Mesenchymal stem cell (in vitro differentiated cells and primary cell): ENCODE results near the gene FAM163A.

Source experiments
- DNase-seq: peaks from one replicate; pipeline ENCODE4 v3.0.0-alpha.2; 2013
- H2AFZ ChIP-seq: one replicate; pipeline ENCODE4 v1.6.1; 2013; ENCODE audit warnings: low read depth, mild to moderate bottlenecking, control low read depth, inconsistent platforms, low read length, moderate library complexity
- H2AK5ac ChIP-seq: 2 replicates; pipeline ENCODE4 v1.6.1; 2013; ENCODE audit warnings: low read length, moderate library complexity, mild to moderate bottlenecking, inconsistent platforms; ENCODE audit not compliant: severe bottlenecking
- H2BK120ac ChIP-seq: one replicate; pipeline ENCODE4 v1.6.1; 2013; ENCODE audit warnings: low read depth, mild to moderate bottlenecking, inconsistent platforms, low read length, moderate library complexity
- H2BK12ac ChIP-seq, 2 experiments: one replicate each; pipeline ENCODE4 v1.6.1; 2013; ENCODE audit warnings: inconsistent platforms in 2 of 2, low read length in 2 of 2, mild to moderate bottlenecking in 2 of 2, moderate library complexity in 2 of 2, control low read depth in 1 of 2
- H2BK15ac ChIP-seq: one replicate; pipeline ENCODE4 v1.6.1; 2013; ENCODE audit warnings: mild to moderate bottlenecking, low read depth, inconsistent platforms; ENCODE audit not compliant: poor library complexity, severe bottlenecking
- H2BK5ac ChIP-seq: 2 replicates; pipeline ENCODE4 v1.6.1; 2013; ENCODE audit warnings: low read depth, mild to moderate bottlenecking, low read length, control low read depth, inconsistent platforms; ENCODE audit not compliant: poor library complexity, severe bottlenecking
- H3K14ac ChIP-seq, 2 experiments: one replicate each; pipeline ENCODE4 v1.6.1; 2013; ENCODE audit warnings: inconsistent platforms in 2 of 2, low read length in 2 of 2, control low read depth in 1 of 2, mild to moderate bottlenecking in 1 of 2, moderate library complexity in 1 of 2
- H3K18ac ChIP-seq, 2 experiments: one replicate each; pipeline ENCODE4 v1.6.1; 2013; ENCODE audit warnings: inconsistent platforms in 2 of 2, low read length in 2 of 2, control low read depth in 1 of 2, low read depth in 1 of 2, mild to moderate bottlenecking in 1 of 2
- H3K23ac ChIP-seq, 2 experiments: one replicate each; pipeline ENCODE4 v1.6.1; 2013; ENCODE audit warnings: inconsistent platforms in 2 of 2, low read length in 2 of 2, mild to moderate bottlenecking in 2 of 2, moderate library complexity in 2 of 2, control low read depth in 1 of 2
- H3K27ac ChIP-seq: 2 replicates; pipeline ENCODE4 v1.5.1; 2013; ENCODE audit warnings: mild to moderate bottlenecking, moderate library complexity, low read length, control low read depth, inconsistent platforms; ENCODE audit not compliant: poor library complexity, severe bottlenecking
- H3K27me3 ChIP-seq, 2 experiments: 2 replicates each; pipeline versions ENCODE4 v1.6.1 to v1.7.0; 2013; ENCODE audit warnings: low read length in 2 of 2, mild to moderate bottlenecking in 2 of 2, moderate library complexity in 2 of 2, control low read depth in 1 of 2, inconsistent platforms in 1 of 2; ENCODE audit not compliant: control insufficient read depth in 1 of 2, insufficient read depth in 1 of 2
- H3K36me3 ChIP-seq, 2 experiments: 2 replicates each; pipeline versions ENCODE4 v1.6.1 to v1.7.0; 2013; ENCODE audit warnings: low read length in 2 of 2, control low read depth in 1 of 2, inconsistent platforms in 1 of 2, low read depth in 1 of 2, mild to moderate bottlenecking in 1 of 2; ENCODE audit not compliant: insufficient read depth in 2 of 2, control insufficient read depth in 1 of 2
- H3K4ac ChIP-seq, 2 experiments: one replicate each; pipeline ENCODE4 v1.6.1; 2013; ENCODE audit warnings: inconsistent platforms in 2 of 2, low read length in 2 of 2, mild to moderate bottlenecking in 2 of 2, moderate library complexity in 2 of 2, control low read depth in 1 of 2, low read depth in 1 of 2
- H3K4me1 ChIP-seq: 2 replicates; pipeline ENCODE4 v1.6.1; 2013; ENCODE audit warnings: low read depth, low read length, control low read depth; ENCODE audit not compliant: control insufficient read depth, insufficient read depth
- H3K4me2 ChIP-seq: 2 replicates; pipeline ENCODE4 v1.6.1; 2013; ENCODE audit warnings: low read length, mild to moderate bottlenecking, inconsistent platforms; ENCODE audit not compliant: poor library complexity, severe bottlenecking
- H3K4me3 ChIP-seq, 2 experiments: 2 replicates each; pipeline versions ENCODE4 v1.5.1 to v1.7.0; 2013; ENCODE audit warnings: low read length in 2 of 2, mild to moderate bottlenecking in 2 of 2, control low read depth in 1 of 2, low read depth in 1 of 2; ENCODE audit not compliant: insufficient read depth in 1 of 2
- H3K79me1 ChIP-seq: replicated peaks from 2 replicates; pipeline ENCODE4 v1.6.1; 2013; ENCODE audit warnings: mild to moderate bottlenecking, control low read depth, low read length, inconsistent platforms; ENCODE audit not compliant: poor library complexity, severe bottlenecking
- H3K9ac ChIP-seq: 2 replicates; pipeline ENCODE4 v1.7.0; 2013; ENCODE audit warnings: mild to moderate bottlenecking, low read length, moderate library complexity
- H3K9me3 ChIP-seq: 2 replicates; pipeline ENCODE4 v1.7.0; 2013; ENCODE audit warnings: mild to moderate bottlenecking, low read length; ENCODE audit not compliant: control insufficient read depth
- H4K8ac ChIP-seq: one replicate; pipeline ENCODE4 v1.6.1; 2013; ENCODE audit warnings: inconsistent platforms, mild to moderate bottlenecking, low read length, moderate library complexity
- H4K91ac ChIP-seq: one replicate; pipeline ENCODE4 v1.6.1; 2013; ENCODE audit warnings: mild to moderate bottlenecking, low read length, inconsistent platforms
- WGBS: methylation state at CpG from one replicate; pipeline ENCODE4 v1.1.7; 2013; ENCODE audit warnings: mixed read lengths; 5-methylcytosine and 5-hydroxymethylcytosine counted together

FAM163A gene

DNA sequence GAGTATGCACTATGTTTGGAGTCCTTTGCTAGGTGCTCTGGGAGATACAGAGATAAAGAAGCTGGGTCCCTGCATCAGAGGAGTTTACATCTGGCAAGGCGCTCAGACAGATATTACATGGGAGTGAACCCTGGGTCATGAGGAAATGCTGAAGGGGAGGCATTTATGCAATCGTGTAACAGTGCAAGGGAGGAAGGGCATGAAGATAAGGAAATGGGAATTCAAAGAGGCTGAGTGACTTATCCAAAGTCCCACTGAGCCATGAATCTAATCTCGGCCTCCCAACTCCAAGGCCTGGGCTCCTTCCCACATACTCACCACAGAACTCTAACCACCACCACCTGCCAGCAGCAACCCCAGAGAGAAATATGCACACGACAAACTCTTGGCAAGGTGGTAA is 51.6 kb downstream of the FAM163A start:
- H3K4me2 ChIP-seq, result no peak overlapping the region
- H3K18ac ChIP-seq, result no peak overlapping the region
- H3K79me1 ChIP-seq, result no peaks in the 10 kb centered on the region
- no peak overlapping the region for H2BK15ac ChIP-seq
- no peak overlapping the region for H2BK12ac ChIP-seq
- no peak overlapping the region for H3K4ac ChIP-seq
- no peak overlapping the region for H2BK5ac ChIP-seq
- H3K4me1 ChIP-seq, result no peaks in the 10 kb centered on the region
- H4K8ac ChIP-seq, result no peak overlapping the region
- peaks cover 37 to 46% of the 10 kb centered on the region in 2 experiments for H3K27me3 ChIP-seq
- H3K14ac ChIP-seq, result no peak overlapping the region
- H4K91ac ChIP-seq, result no peak overlapping the region
- H2BK120ac ChIP-seq, result no peak overlapping the region
- no peaks in the 10 kb centered on the region for H3K36me3 ChIP-seq
- no peak overlapping the region for H2AK5ac ChIP-seq
- H2AFZ ChIP-seq, result no peak overlapping the region
- WGBS, result 88% methylated on average over 1 of the region's 4 CpGs
- no peak overlapping the region for H3K27ac ChIP-seq
- no peak overlapping the region for H3K4me3 ChIP-seq
- DNase-seq, result no peak
- no peaks in the 10 kb centered on the region for H3K9me3 ChIP-seq
- no peak overlapping the region for H3K9ac ChIP-seq
- H3K23ac ChIP-seq, result no peak overlapping the region

DNA sequence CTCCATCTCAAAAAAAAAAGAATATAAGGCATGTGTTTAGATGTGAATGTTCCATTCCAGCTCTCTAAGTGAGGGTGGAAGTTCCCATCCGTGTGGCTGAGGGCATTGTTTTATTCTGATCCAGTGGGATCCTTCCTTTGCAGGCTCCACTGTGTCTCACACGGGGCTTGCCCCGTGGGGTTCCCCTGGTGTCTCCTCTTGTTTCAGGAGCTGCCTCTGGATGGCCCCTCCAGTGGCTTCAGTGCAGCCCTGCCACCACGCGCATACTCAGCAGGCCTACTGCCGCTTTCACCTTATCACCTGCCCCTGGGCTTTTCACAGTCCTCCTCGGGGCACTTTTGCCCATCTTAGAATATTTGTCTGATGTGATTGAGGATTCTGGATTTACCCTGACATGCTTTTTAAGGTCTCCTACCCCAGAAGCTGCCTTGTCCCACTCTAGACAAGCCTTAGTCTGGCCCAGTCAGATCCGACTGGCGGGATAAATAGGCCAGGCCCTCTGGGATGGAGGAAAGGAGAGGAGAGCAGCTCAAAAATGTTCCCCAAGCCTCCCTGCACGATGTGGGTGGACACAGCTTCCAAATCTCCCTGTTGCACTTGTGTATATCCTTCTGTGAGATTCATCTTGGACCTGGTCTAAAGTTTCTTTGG is 55.2 kb downstream of the FAM163A start:
- Histone ChIP-seq H3K4ac (no peak overlapping the region), H3K4me2 (no peak overlapping the region), H3K9ac (no peak overlapping the region), H2BK12ac (no peak overlapping the region), H2BK120ac (no peak overlapping the region), H3K23ac (no peak overlapping the region), H2AK5ac (no peak overlapping the region), H4K91ac (no peak overlapping the region), H3K36me3 (no peaks in the 10 kb centered on the region), H3K27ac (no peak overlapping the region), H3K18ac (no peak overlapping the region), H3K27me3 (peaks cover 62 to 69% of the 10 kb centered on the region in 2 experiments), H3K4me1 (no peaks in the 10 kb centered on the region), H2AFZ (no peak overlapping the region), H3K4me3 (no peak overlapping the region), H2BK5ac (no peak overlapping the region), H3K9me3 (no peaks in the 10 kb centered on the region), H2BK15ac (no peak overlapping the region), H4K8ac (no peak overlapping the region), H3K79me1 (no peaks in the 10 kb centered on the region), H3K14ac (no peak overlapping the region)
- 88% methylated on average over 5 of the region's 10 CpGs for WGBS
- DNase-seq, result no peak

DNA sequence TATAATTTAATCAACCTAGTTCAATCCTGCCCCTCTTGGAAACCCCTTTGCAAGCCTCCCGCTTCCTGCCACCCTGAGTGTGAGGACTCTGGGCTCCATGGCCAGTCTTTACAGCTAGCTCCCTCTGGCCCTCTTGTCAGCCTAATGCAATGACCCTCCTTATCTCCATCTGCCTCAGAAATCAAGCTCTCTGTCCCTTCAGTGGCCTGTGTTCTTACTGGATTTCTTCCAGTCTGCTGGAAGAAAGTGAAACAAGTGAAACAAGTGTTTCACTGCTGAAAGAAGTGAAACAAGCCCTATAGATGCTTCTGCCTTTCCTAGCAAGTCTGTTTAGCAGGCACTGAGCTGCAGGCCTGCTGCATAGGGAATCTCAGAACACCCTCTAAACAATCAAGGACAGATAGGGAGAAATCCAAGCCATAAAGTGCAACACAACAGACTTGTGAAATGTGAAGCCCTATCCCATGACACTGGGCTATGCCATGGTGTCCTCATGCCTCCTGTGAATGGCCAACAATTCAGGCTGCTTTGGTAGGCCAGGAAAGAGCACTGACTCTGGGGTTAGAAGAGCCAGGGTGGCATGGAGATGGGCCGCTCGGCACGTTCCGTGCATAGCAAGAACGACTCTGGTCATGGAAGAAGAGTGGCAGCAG is 55.9 kb downstream of the FAM163A start:
- Histone ChIP-seq H4K8ac (no peak overlapping the region), H3K9ac (no peak overlapping the region), H2BK120ac (no peak overlapping the region), H2AFZ (no peak overlapping the region), H3K23ac (no peak overlapping the region), H3K27ac (no peak overlapping the region), H2BK12ac (no peak overlapping the region), H3K4me1 (no peaks in the 10 kb centered on the region), H3K14ac (no peak overlapping the region), H2BK15ac (no peak overlapping the region), H3K9me3 (no peaks in the 10 kb centered on the region), H3K79me1 (no peaks in the 10 kb centered on the region), H3K4me2 (no peak overlapping the region), H3K36me3 (no peaks in the 10 kb centered on the region), H2BK5ac (no peak overlapping the region), H3K4ac (no peak overlapping the region), H3K27me3 (peaks cover 56 to 65% of the 10 kb centered on the region in 2 experiments), H2AK5ac (no peak overlapping the region), H3K18ac (no peak overlapping the region), H4K91ac (no peak overlapping the region), H3K4me3 (no peak overlapping the region)
- WGBS, result 93% methylated on average over 6 of the region's 6 CpGs
- no peak for DNase-seq

GRCh38 chr1:179800481-179800880 is 57.4 kb downstream of the FAM163A start:
- no peaks in the 10 kb centered on the region for H3K4me1 ChIP-seq
- H4K91ac ChIP-seq, result no peak overlapping the region
- H2AK5ac ChIP-seq, result no peak overlapping the region
- H3K4ac ChIP-seq, result no peak overlapping the region
- H2BK120ac ChIP-seq, result no peak overlapping the region
- no peak overlapping the region for H2AFZ ChIP-seq
- no peak overlapping the region for H3K14ac ChIP-seq
- H3K9ac ChIP-seq, result no peak overlapping the region
- H3K79me1 ChIP-seq, result no peaks in the 10 kb centered on the region
- H3K9me3 ChIP-seq, result no peaks in the 10 kb centered on the region
- WGBS, result 95% methylated on average over 4 of the region's 4 CpGs
- no peaks in the 10 kb centered on the region for H3K36me3 ChIP-seq
- no peak overlapping the region for H3K4me2 ChIP-seq
- DNase-seq, result no peak
- H2BK5ac ChIP-seq, result no peak overlapping the region
- H2BK15ac ChIP-seq, result no peak overlapping the region
- H3K27ac ChIP-seq, result no peak overlapping the region
- no peak overlapping the region for H3K23ac ChIP-seq
- H3K4me3 ChIP-seq, result no peak overlapping the region
- no peak overlapping the region for H4K8ac ChIP-seq
- peaks cover 56 to 57% of the 10 kb centered on the region in 2 experiments for H3K27me3 ChIP-seq
- H3K18ac ChIP-seq, result no peak overlapping the region
- no peak overlapping the region for H2BK12ac ChIP-seq
